Duodenal mucosa (tissue), 2 donors: ENCODE measurements around the gene ARID5B.

Source experiments
- H3K27ac ChIP-seq: one replicate; pipeline ENCODE4 v1.7.0; 2013; ENCODE audit warnings: low read depth, low read length
- H3K27me3 ChIP-seq, 2 donors: one replicate each; pipeline ENCODE4 v1.7.0; 2013; ENCODE audit warnings: low read length in 2 of 2, control low read depth in 1 of 2; ENCODE audit not compliant: insufficient read depth in 2 of 2, control insufficient read depth in 1 of 2
- H3K36me3 ChIP-seq, 2 donors: one replicate each; pipeline ENCODE4 v1.7.0; 2013; ENCODE audit warnings: low read length in 2 of 2, control low read depth in 1 of 2; ENCODE audit not compliant: insufficient read depth in 2 of 2, control insufficient read depth in 1 of 2
- H3K4me1 ChIP-seq, 2 donors: one replicate each; pipeline ENCODE4 v1.7.0; 2013; ENCODE audit warnings: low read length in 2 of 2, control low read depth in 1 of 2; ENCODE audit not compliant: insufficient read depth in 2 of 2, control insufficient read depth in 1 of 2
- H3K4me3 ChIP-seq, 2 donors: one replicate each; pipeline ENCODE4 v1.7.0; 2013; ENCODE audit warnings: low read length in 2 of 2, low read depth in 1 of 2
- H3K9ac ChIP-seq, 2 donors: one replicate each; pipeline ENCODE4 v1.7.0; 2013; ENCODE audit warnings: low read length in 2 of 2, low read depth in 1 of 2
- H3K9me3 ChIP-seq, 2 donors: one replicate each; pipeline ENCODE4 v1.7.0; 2013; ENCODE audit warnings: low read length in 2 of 2, control low read depth in 1 of 2; ENCODE audit not compliant: control insufficient read depth in 1 of 2

ARID5B gene

DNA sequence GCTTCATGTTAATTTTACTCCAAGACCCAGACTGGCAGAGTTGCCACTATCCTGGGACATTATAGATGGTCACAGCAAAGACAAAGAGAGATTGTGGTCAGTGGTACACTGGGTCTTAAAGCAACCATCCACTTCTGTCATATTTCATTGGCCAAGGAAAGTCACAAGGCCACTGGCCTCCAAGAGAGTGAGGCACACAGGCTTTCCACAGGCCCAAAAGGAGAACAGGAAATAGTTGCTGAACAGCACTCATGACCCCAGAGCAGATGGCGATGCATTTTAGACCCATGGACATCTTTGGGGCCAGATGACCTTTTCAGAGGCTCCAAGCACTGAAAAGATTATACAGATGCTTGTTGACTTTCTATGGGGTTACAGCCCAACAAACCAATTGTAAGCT is 97.4 kb downstream of the ARID5B start:
- H3K27me3 ChIP-seq, result no peaks in the 10 kb centered on the region
- H3K4me3 ChIP-seq, result no peak overlapping the region
- peaks cover 0 to 20% of the 10 kb centered on the region in 2 donors for H3K4me1 ChIP-seq
- H3K36me3 ChIP-seq, result peaks cover 11 to 15% of the 10 kb centered on the region in 2 donors
- H3K27ac ChIP-seq, result no peak overlapping the region
- H3K9ac ChIP-seq, result no peak overlapping the region
- no peaks in the 10 kb centered on the region for H3K9me3 ChIP-seq

GRCh38 chr10:62000037-62000603 is 98.6 kb downstream of the ARID5B start:
- Histone ChIP-seq H3K27ac (no peak overlapping the region), H3K36me3 (peaks cover 11 to 15% of the 10 kb centered on the region in 2 donors), H3K9me3 (no peaks in the 10 kb centered on the region), H3K27me3 (no peaks in the 10 kb centered on the region), H3K4me1 (peaks cover 0 to 11% of the 10 kb centered on the region in 2 donors), H3K9ac (no peak overlapping the region), H3K4me3 (no peak overlapping the region)

GRCh38 chr10:62000726-62001125 is 99.2 kb downstream of the ARID5B start:
- Histone ChIP-seq H3K4me3 (no peak overlapping the region), H3K36me3 (peaks cover 11 to 15% of the 10 kb centered on the region in 2 donors), H3K27me3 (no peaks in the 10 kb centered on the region), H3K9ac (no peak overlapping the region), H3K4me1 (peaks cover 0 to 5% of the 10 kb centered on the region in 2 donors), H3K27ac (no peak overlapping the region), H3K9me3 (no peaks in the 10 kb centered on the region)

GRCh38 chr10:62001898-62002297 is 100.4 kb downstream of the ARID5B start:
- Histone ChIP-seq H3K27me3 (no peaks in the 10 kb centered on the region), H3K9ac (no peak overlapping the region), H3K9me3 (no peaks in the 10 kb centered on the region), H3K36me3 (peaks cover 11 to 17% of the 10 kb centered on the region in 2 donors), H3K27ac (no peak overlapping the region), H3K4me3 (no peak overlapping the region), H3K4me1 (peaks cover 0 to 4% of the 10 kb centered on the region in 2 donors)

DNA sequence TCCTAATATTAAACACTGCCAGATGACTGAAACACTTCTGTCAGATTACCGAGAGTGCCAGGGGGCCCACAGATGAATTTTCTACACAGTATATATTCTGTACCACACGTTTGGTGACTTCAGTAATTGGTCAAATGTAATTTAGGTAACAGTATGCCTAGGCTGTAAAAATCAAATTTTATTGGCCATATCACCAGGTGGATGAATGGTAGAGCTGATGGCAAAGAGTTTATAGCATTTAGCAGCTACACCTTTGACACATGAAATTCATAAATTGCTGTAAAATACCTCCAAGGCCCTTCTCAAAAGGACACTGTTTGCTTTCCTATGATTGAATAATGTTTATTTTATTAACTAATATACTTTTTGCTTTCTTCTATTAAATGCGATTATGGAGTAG is 101.3 kb downstream of the ARID5B start:
- no peaks in the 10 kb centered on the region for H3K27me3 ChIP-seq
- peaks cover 0 to 4% of the 10 kb centered on the region in 2 donors for H3K4me1 ChIP-seq
- no peak overlapping the region for H3K4me3 ChIP-seq
- H3K27ac ChIP-seq, result no peak overlapping the region
- H3K9me3 ChIP-seq, result no peaks in the 10 kb centered on the region
- H3K9ac ChIP-seq, result no peak overlapping the region
- peaks cover 10 to 17% of the 10 kb centered on the region in 2 donors for H3K36me3 ChIP-seq

DNA sequence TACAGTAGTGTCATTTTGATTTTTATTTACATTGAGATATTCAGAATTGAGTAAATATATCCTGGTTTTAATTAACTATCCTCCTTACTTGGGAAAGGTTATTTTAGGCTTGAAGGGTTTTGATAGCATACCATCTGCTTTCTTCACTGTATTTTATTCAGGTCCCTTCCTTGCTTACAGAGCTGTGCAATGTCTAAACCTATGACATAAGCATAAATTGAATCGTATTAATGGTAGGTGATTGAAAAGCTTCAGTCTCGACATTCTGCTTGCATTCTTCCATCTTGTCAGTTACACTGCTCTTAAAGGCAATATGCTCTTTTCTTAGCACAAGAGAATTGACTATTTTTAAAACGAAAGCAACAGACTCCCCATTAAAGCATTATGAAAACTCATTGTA is 102.5 kb downstream of the ARID5B start:
- H3K4me3 ChIP-seq, result no peak overlapping the region
- no peaks in the 10 kb centered on the region for H3K9me3 ChIP-seq
- H3K4me1 ChIP-seq, result peaks cover 0 to 4% of the 10 kb centered on the region in 2 donors
- no peak overlapping the region for H3K27ac ChIP-seq
- H3K36me3 ChIP-seq, result peaks cover 5 to 17% of the 10 kb centered on the region in 2 donors
- no peaks in the 10 kb centered on the region for H3K27me3 ChIP-seq
- H3K9ac ChIP-seq, result no peak overlapping the region

- H3K27me3 ChIP-seq, result no peaks in the 10 kb centered on the region
- peaks cover 0 to 7% of the 10 kb centered on the region in 2 donors for H3K4me1 ChIP-seq
- H3K27ac ChIP-seq, result no peak overlapping the region
- H3K4me3 ChIP-seq, result no peak overlapping the region
- H3K36me3 ChIP-seq, result peaks cover 5 to 13% of the 10 kb centered on the region in 2 donors
- no peaks in the 10 kb centered on the region for H3K9me3 ChIP-seq
- H3K9ac ChIP-seq, result no peak overlapping the region
These were observed 103.8 kb downstream of the ARID5B start for GRCh38 chr10:62005281-62005680.

- H3K4me3 ChIP-seq, result no peak overlapping the region
- peaks cover 5 to 10% of the 10 kb centered on the region in 2 donors for H3K36me3 ChIP-seq
- H3K27ac ChIP-seq, result no peak overlapping the region
- no peaks in the 10 kb centered on the region for H3K9me3 ChIP-seq
- peaks cover 0 to 7% of the 10 kb centered on the region in 2 donors for H3K4me1 ChIP-seq
- no peaks in the 10 kb centered on the region for H3K27me3 ChIP-seq
- no peak overlapping the region for H3K9ac ChIP-seq
These were observed 104.2 kb downstream of the ARID5B start for GRCh38 chr10:62005687-62006086.

DNA sequence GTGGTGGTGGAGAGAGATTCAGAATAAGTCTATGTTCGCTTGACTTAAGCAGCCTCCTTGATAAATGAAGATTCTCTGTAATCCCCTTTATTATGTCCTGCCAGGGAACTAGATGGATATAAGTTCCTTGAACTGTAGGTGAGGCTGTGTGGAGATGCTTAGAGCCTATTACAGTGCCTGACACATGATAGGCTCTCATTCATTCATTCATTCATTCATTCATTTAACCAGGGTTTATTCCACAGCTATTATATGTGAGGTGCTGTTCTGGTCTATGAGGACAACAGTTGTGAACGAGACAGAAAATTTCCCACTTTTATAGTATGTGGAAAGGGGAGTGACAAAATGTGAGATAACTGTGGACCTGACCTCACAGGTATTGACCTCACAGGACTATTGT is 105.6 kb downstream of the ARID5B start:
- Histone ChIP-seq H3K4me3 (no peak overlapping the region), H3K27ac (no peak overlapping the region), H3K9me3 (no peaks in the 10 kb centered on the region), H3K9ac (no peak overlapping the region), H3K36me3 (peaks cover 0 to 3% of the 10 kb centered on the region in 2 donors), H3K4me1 (peaks cover 0 to 12% of the 10 kb centered on the region in 2 donors), H3K27me3 (no peaks in the 10 kb centered on the region)

- Histone ChIP-seq H3K9ac (no peak overlapping the region), H3K27me3 (no peaks in the 10 kb centered on the region), H3K36me3 (peaks cover 0 to 3% of the 10 kb centered on the region in 2 donors), H3K9me3 (no peaks in the 10 kb centered on the region), H3K4me1 (peaks cover 0 to 9% of the 10 kb centered on the region in 2 donors), H3K4me3 (no peak overlapping the region), H3K27ac (no peak overlapping the region)
These were observed 106.7 kb downstream of the ARID5B start for GRCh38 chr10:62008196-62008595.
